HepG2 (cell line): ENCODE data around the gene ZNF440. TPM values are rescaled to one million over a fixed set of nuclear protein-coding genes. Genes with fewer than 3 reads are reported as not detected.
A peak's percentile ranks its signal among the peaks of the same experiment; 100 is the strongest.

Experiments
- ARNTL ChIP-seq: sonication (generic); formaldehyde crosslinking; IDR thresholded peaks from 2 replicates; pipeline ENCODE4 v1.4.0; 2020; ENCODE audit warnings: mild to moderate bottlenecking, missing genetic modification reagents
- CEBPZ ChIP-seq: IDR thresholded peaks from 2 replicates; pipeline ENCODE4 v1.6.1; 2012; ENCODE audit warnings: low read length, improper control_type of control experiment
- MEF2D ChIP-seq: sonication (generic); formaldehyde crosslinking; IDR thresholded peaks from 2 replicates; pipeline ENCODE4 v1.5.1; 2020; ENCODE audit warnings: mild to moderate bottlenecking, missing genetic modification reagents
- MIER3 ChIP-seq: IDR thresholded peaks from 2 replicates; pipeline ENCODE4 v1.6.1; 2016; ENCODE audit warnings: missing compliant biosample characterization, borderline replicate concordance
- NFAT5 ChIP-seq: sonication (generic); formaldehyde crosslinking; IDR thresholded peaks from 2 replicates; pipeline ENCODE4 v1.4.0; 2020; ENCODE audit warnings: missing genetic modification reagents
- ZNF646 ChIP-seq: sonication (generic); formaldehyde crosslinking; IDR thresholded peaks from 2 replicates; pipeline ENCODE4 v1.9.0; 2021; ENCODE audit warnings: mild to moderate bottlenecking, missing genetic modification reagents
- ZNF761 ChIP-seq: sonication (generic); formaldehyde crosslinking; conservative IDR thresholded peaks from 2 replicates; pipeline ENCODE4 v1.4.0; 2020; ENCODE audit warnings: mild to moderate bottlenecking, missing genetic modification reagents
- polyA plus RNA-seq, 8 experiments: library from polyadenylated mRNA; depleted of rRNA in 3 of 8; stranded (reverse) in 7 of 8; unstranded in 1 of 8; fragments of >200 nt; fragmentation: Illumina TruSeq in 4 of 8; extraction: Trizol in 4 of 8; gene quantifications; 2 replicates each; pipeline versions ENCODE4 v1.2.1 to v1.2.3, GENCODE V29; 2011 to 2016; ENCODE audit warnings: low read depth in 4 of 8, missing spikeins in 1 of 8, mixed read lengths in 1 of 8; ENCODE audit not compliant: insufficient read depth in 1 of 8
- total RNA-seq, 5 experiments: library from RNA; depleted of rRNA; stranded (reverse); fragments of >200 nt; fragmentation: Illumina TruSeq; extraction: Trizol; gene quantifications; 2 replicates each; pipeline ENCODE4 v1.2.3, GENCODE V29; 2016; ENCODE audit warnings: low read depth in 1 of 5
- TF ChIP-seq, protein P1 (sequence below): sonication (generic); formaldehyde crosslinking; IDR thresholded peaks from 2 replicates; pipeline ENCODE4 v1.4.0; 2020; ENCODE audit warnings: missing genetic modification reagents, borderline replicate concordance

The ZNF440 gene
- total and polyA plus RNA-seq, 2 of the 13 experiments (the other 11 are each of a cell fraction or from before 2014, with no cell fraction given) = 2.7 to 12.4 TPM

DNA sequence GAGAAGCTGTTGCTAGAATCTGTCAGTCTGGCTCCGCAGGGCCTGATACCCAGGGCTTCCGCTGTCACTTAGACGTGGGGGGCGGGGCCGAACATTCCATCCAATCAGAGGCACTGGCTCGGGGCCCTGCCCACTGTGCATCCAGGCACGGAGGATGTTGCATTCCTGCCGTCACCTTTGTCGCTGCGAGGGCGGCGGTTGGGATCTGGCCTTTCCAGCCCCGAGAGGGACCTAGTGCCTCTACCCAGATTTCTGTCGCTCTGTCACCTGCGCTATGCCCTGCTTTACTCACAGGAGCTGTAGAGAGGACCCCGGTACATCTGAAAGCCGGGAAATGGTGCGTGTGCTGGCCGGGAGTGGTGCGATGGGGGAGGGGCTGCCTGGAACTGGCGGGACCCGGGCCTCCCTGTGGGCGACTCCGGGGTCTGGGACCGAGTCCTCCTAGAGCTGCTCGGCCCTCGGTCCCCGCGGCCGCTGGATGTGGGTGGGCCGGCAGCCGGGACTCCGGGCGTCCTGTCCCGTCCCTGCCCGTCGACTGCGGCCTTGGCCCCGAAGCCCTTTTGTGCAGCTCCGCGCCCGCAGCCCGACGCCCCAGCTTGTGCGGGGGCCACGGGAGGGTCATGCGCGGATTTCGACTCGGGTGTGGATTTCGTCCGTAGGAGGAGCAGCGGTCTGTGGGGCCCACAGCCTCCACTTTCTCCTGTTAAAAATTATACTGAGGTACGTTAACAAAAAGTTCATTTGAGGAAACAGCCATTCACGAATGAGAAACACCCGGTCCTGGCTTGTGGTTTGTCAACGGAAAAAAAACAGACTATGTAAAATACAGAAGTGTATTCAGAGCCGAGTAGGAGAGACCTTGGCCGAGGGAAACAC is 34.8 kb downstream of the ZNF440 start, which contains the start of gene ZNF439 (continued):
- TF ChIP-seq CEBPZ (no peak), ZNF646 (CRISPR knock-in tag) (peak; percentile 56; the same call in 1 of the 2 replicates), NFAT5 (peak; percentile 40; the same call in 1 of the 2 replicates), ZNF761 (CRISPR knock-in tag) (peak; percentile 83), MEF2D (CRISPR knock-in tag) (no peak; the same call in 1 of the 2 replicates), ARNTL (peak; percentile 54; the same call in 1 of the 2 replicates), MIER3 (0 out of 2 replicates have a peak, but pooled peaks have one; percentile 55)
- TF ChIP-seq, protein P1, sequence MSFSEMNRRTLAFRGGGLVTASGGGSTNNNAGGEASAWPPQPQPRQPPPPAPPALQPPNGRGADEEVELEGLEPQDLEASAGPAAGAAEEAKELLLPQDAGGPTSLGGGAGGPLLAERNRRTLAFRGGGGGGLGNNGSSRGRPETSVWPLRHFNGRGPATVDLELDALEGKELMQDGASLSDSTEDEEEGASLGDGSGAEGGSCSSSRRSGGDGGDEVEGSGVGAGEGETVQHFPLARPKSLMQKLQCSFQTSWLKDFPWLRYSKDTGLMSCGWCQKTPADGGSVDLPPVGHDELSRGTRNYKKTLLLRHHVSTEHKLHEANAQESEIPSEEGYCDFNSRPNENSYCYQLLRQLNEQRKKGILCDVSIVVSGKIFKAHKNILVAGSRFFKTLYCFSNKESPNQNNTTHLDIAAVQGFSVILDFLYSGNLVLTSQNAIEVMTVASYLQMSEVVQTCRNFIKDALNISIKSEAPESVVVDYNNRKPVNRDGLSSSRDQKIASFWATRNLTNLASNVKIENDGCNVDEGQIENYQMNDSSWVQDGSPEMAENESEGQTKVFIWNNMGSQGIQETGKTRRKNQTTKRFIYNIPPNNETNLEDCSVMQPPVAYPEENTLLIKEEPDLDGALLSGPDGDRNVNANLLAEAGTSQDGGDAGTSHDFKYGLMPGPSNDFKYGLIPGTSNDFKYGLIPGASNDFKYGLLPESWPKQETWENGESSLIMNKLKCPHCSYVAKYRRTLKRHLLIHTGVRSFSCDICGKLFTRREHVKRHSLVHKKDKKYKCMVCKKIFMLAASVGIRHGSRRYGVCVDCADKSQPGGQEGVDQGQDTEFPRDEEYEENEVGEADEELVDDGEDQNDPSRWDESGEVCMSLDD = 0 out of 2 replicates have a peak, but pooled peaks have one; percentile 60
